Measurements from ENCODE around the gene TRAPPC11. TPM values are rescaled to one million over a fixed set of nuclear protein-coding genes. Genes with fewer than 3 reads are reported as not detected.
"Not testable (repeated sequence)": the region's sequence is repeated elsewhere in the genome, so short reads cannot be mapped to it uniquely, and the experiment has no call there.

The TRAPPC11 gene
- polyA plus RNA-seq, 4 donors: 33.7 to 47.9 (median 41.4) TPM

GRCh38 chr4:183718876-183719275 lies 59.8 kb downstream of the TRAPPC11 start:
- no peak for DNase-seq (ENCODE audit: low read depth in 4 of 4, low spot score in 2 of 4)

DNA sequence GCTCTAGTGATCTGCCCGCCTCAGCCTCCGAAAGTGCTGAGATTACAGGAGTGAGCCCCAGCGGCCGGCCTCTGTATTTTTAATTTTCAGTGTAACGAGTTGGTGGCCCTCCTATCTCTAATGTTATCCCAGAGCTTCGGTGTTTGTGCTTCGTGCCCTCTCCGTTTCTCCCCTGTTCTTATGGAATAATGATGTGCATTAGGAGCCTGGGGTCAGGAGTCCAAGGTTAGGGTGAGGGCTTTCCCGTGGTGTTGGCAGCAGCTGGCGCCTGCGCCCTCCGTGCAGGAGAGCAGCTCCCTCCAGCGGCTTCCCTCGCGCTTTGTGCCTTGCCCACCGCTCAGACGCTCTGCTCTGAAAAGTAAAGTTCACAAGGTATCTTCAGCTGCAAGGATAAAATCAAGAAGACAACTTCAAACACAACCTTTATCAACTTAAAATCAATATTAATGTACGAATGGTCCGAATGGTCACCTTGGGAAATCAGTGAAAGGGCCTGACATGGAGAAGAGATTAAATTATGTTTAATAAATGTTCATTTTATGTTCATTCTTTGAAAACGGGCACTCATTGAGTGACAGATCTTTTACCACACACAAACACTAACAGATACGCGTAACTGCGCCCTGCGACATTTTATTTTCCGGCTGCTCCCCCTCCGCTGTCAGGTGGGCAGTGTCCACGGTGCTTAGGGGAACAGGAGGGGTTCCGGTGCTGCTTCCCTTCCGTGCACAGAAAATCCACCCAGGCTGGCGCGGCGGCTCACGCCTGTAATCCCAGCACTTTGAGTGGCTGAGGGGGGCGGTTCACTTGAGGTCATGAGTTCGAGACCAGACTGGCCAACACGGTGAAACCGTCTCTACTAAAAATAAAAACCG lies 62.4 kb downstream of the TRAPPC11 start:
- no peak for DNase-seq (ENCODE audit: low read depth in 4 of 4, low spot score in 2 of 4)

DNA sequence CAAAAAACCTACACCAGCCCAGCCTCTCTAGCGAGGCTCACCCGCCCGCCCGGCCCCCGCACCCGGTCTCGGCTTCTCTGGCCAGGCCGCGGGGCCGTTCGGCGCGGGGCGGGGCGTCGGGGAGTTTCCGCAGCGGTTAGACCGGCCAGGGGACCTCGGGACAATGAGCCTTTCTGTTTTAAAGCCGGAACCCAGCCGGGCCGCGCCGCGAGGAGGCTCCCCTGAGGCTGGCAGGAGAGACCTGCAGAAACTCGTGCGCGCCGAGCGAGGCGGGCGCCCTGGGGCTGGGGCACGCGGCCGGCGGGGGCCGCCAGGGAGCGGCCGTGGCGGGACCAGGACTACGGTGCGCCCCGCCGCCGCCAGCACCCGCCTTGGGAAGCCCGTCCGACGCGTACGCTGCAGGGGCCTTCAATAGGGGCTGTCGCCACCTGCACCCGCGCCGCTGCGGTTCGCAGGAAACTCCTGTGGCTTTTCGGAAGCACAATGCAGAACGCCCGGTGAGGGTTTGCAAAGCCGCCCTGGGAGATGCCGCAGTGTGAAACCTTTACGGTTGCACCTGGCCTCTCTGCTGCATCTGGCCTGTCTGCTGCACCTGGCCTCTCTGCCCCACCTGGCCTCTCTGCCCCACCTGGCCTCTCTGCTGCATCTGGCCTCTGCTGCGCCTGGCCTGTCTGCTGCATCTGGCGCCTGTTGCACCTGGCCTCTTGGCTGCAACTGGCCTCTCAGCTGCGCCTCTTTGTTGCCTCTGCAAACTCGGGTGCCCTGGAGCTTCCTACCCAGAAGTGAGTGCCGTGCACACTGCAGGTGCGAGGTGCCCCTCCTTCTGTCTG lies 63.9 kb downstream of the TRAPPC11 start:
- DNase-seq (ENCODE audit: low read depth in 4 of 4, low spot score in 2 of 4): peak in 1 of 4 donors; percentile 54

DNA sequence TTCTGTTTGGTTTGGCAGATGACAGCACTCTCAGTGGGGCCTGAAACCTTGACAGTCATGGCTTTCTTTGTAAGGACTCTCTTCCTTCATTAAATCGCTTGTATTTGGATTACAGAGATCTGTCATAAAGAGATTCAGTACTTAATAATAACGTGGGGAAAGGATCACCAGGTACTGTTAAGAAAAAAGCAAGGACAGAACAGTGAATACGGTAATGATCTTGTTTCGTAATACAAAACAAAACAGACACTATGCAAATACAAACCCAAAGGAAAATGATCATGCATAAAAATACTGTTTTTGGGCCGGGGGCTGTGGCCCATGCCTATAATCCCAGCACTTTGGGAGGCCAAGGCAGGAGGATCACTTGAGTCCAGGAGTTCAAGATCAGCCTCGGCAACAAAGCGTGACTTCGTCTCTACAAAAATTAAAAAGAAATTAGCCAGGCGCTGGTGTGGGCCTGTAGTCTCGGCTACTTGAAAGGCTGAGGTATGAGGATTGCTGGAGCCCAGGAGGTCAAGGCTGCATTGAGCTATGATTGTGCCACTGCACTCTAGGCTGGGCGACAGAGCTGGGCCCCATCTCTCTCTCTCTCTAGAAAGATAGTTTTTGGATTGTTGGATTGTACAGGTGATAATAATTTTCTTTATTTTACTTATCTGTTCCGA lies 64.6 kb downstream of the TRAPPC11 start:
- DNase-seq (ENCODE audit: low read depth in 4 of 4, low spot score in 2 of 4): no peak

DNA sequence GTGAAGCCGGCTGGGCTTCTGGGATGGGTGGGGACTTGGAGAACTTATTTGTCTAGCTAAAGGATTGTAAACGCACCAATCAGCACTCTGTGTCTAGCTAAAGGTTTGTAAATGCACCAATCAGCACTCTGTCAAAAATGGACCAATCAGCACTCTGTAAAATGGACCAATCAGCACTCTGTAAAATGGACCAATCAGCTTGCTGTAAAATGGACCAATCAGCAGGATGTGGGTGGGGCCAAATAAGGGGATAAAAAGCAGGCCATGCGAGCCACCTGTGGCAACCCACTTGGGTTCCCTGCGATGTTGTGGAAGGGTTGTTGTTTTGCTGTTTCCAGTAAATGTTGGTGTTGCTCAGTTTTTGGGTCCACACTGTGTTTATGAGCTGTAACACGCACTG lies 66.5 kb downstream of the TRAPPC11 start:
- DNase-seq (ENCODE audit: low read depth in 4 of 4, low spot score in 2 of 4): not testable (repeated sequence)

DNA sequence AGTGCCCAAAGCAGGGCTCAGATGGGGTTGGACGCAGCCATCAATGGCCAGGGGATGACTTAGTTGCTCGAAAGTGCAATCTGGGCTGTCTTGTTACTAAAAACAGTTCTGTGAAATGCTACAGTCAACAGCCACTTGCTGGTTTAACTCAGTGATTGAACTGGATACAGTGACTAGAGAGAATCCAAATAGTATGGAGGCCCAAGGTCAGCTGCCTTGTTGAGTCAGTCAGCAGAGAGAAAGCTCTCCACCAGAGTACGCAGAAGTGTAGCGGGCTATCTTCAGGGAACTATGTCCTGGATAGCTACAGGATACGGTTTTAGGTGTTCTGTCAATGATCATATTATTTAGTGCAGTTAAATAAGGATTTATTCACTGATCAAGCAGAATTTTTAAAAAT lies 68.4 kb downstream of the TRAPPC11 start:
- DNase-seq (ENCODE audit: low read depth in 4 of 4, low spot score in 2 of 4): no peak

GRCh38 chr4:183728223-183729068 lies 69.4 kb downstream of the TRAPPC11 start:
- no peak for DNase-seq (ENCODE audit: low read depth in 4 of 4, low spot score in 2 of 4)

DNA sequence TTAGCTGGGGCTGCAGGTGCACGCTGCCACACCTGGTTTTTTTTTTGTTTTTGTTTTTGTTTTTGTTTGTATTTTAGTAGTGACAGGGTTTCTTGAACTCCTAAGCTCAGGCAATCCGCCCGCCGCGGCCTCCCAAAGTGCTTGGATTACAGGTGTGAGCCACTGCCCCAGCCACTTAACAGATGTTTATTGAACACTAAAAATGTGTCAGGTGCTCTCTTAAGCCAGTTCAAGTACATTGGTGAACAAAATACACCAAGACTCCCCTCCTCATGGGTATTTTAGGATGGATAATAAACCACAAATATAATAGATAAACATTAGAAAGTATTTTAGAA lies 69.9 kb downstream of the TRAPPC11 start:
- no peak for DNase-seq (ENCODE audit: low read depth in 4 of 4, low spot score in 2 of 4)

DNA sequence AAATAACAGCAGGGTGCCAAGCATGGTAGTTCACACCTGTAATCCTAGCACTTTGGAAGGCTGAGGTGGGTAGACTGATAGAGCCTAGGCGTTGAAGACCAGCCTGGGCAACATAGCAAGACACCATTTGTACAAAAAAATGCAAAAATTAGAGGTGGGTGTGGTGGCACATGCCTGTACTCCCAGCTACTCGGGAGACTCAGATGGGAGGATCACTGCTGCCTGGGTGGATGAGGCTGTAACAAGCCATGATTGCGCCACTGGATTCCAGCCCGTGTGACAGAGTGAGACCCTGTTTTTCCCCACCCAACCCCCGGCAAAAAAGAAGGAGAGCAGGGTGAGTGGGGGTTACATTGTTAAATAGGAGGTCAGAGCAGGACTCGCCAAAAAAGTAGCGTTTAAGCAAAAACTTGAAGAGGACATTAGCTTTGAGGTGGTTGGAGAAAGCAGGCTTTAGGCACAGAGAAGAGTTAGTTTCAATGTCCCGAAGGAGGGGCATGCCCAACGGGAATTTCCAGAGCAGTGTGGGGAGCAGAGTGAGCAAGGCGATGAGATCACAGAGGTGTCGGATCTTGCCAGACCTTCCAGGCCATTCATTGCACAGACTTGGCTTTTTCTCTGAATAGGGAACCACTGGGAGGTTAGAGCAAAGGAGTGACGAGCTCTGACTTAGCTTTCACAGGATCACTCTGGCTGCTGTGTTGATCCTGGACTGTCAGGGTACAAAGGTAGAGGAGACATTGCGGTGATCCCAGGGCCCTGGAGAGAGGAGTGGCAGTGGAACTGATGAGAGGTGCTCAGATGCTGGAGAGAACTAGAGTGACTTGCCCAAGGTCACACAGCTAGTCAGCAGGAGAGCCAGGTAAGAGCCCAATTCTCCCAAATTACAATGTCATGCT lies 70.6 kb downstream of the TRAPPC11 start:
- no peak for DNase-seq (ENCODE audit: low read depth in 4 of 4, low spot score in 2 of 4)

GRCh38 chr4:183732296-183732695 lies 73.2 kb downstream of the TRAPPC11 start:
- DNase-seq (ENCODE audit: low read depth in 4 of 4, low spot score in 2 of 4): no peak

DNA sequence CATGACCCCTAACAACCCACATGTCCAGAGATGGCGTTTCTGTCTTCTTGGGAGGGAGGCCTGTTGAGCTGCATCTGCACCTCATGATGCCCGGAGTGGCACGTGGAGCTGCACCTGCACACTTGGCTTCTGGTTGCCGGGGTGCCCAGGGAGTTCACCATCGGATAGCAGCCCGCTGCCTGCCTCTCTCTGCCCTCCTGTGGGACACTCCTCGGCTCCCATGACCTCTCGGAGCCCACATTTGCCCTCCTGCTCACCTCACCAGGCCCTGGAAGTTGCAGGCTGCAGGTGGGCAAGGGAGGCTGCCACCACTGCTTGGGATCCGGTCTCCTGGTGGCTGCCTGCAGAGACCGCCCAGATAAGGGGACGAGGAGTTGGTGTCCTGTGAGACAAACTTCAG lies 74.1 kb downstream of the TRAPPC11 start:
- DNase-seq (ENCODE audit: low read depth in 4 of 4, low spot score in 2 of 4): no peak

GRCh38 chr4:183738081-183738673 lies 79.1 kb downstream of the TRAPPC11 start:
- no peak for DNase-seq (ENCODE audit: low read depth in 4 of 4, low spot score in 2 of 4)

- no peak for DNase-seq (ENCODE audit: low read depth in 4 of 4, low spot score in 2 of 4)
Measured at GRCh38 chr4:183738961-183739360, 79.9 kb downstream of the TRAPPC11 start.

DNA sequence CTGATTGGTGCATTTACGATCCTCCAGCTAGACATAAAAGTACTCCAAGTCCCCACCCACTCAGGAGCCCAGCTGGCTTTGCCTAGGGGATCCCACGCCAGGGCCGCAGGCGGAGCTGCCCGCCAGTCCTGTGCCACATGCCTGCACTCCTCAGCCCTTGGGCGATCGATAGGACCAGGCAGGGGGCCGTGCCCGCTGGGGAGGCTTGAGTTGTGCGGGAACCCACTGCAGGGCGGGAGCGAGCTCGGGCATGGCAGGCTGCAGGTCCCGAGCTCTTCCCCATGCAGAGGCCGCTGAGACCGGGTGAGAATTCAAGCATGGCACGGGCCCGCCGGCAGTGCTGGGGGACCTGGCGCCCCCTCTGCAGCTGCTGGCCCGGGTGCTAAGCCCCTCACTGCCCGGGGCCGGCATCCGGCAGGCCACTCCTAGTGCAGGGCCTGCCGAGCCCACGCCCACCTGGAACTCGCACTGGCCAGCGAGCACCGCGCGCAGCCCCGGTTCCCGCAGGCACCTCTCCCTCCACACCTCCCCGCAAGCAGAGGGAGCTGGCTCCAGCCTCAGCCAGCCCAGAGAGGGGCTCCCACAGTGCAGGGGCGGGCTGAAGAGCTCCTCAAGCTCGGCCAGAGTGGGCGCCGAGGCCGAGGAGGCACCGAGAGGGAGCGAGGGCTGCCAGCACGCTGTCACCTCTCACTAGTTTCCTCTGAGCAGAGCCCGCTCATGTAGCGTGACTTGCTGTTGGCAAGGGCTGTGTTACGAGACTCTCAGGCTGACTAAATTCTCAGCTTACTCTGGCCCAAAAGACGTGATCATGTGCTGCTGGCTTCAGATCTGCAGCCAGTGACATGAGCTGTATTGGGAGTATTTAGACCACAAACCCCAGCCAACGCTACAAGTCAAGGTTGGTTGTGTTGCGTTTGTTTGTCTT lies 87.5 kb downstream of the TRAPPC11 start:
- DNase-seq (ENCODE audit: low read depth in 4 of 4, low spot score in 2 of 4): no peak

DNA sequence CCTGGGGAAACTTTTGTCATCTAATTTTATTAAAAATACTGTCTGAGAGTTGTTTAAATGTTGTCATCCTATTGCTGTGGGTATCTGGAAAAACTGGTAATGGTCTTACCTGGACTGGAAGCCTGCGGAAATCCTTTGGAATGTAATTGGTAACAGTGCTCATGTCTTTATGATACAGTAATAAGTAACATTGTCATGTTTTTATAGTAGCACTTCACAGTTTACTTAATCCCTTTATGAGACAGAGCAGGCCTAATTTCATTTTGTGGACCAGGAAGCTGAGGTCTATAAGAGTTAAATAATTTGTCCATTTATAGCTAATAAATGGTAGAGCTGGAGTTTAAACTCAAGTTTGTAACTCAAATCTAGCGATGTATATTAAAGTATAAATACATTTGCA lies 88.3 kb downstream of the TRAPPC11 start:
- no peak for DNase-seq (ENCODE audit: low read depth in 4 of 4, low spot score in 2 of 4)

- peak in 1 of 4 donors; percentile 34 for DNase-seq (ENCODE audit: low read depth in 4 of 4, low spot score in 2 of 4)
Measured at GRCh38 chr4:183747931-183748670, 89.0 kb downstream of the TRAPPC11 start.

GRCh38 chr4:183751106-183751505 lies 92.0 kb downstream of the TRAPPC11 start:
- no peak for DNase-seq (ENCODE audit: low read depth in 4 of 4, low spot score in 2 of 4)

Measured in left renal cortex interstitium (tissue), 4 donors.